Right ventricle myocardium superior (tissue), 1 donor: Measurements from ENCODE around the gene NOL11. TPM values are rescaled to one million over a fixed set of nuclear protein-coding genes. Genes with fewer than 3 reads are reported as not detected.
"Not testable (repeated sequence)": the region's sequence is repeated elsewhere in the genome, so short reads cannot be mapped to it uniquely, and the experiment has no call there.

ENCODE experiments used
- ATAC-seq: fragments of 200-7000 bp; cut with Tn5 transposase; one replicate; pipeline ENCODE4 v1.9.1; 2020; ENCODE audit warnings: mild to moderate bottlenecking; ENCODE audit not compliant: poor library complexity
- DNase-seq: peaks from one replicate; pipeline ENCODE4 v3.0.0-alpha.2; 2020
- intact Hi-C: fragments of 100-400 bp; cut with DNase I; formaldehyde crosslinking; loops from one replicate; pipeline ENCODE4 v1.11.2; 2022
- total RNA-seq: library from RNA; stranded (reverse); fragmentation: NEBNext Ultra II Directional; extraction: Animal tissue kit (Norgen Biotek cat#: 25700); gene quantifications from one replicate; pipeline ENCODE4 v1.2.1, GENCODE V29; 2021
- donor health status: DM: no; HTN: yes; CAD: no; lungs with severe emphysema.

NOL11 gene
- total RNA-seq, 1 donor from 2014 or later, result 22.6 TPM

DNA sequence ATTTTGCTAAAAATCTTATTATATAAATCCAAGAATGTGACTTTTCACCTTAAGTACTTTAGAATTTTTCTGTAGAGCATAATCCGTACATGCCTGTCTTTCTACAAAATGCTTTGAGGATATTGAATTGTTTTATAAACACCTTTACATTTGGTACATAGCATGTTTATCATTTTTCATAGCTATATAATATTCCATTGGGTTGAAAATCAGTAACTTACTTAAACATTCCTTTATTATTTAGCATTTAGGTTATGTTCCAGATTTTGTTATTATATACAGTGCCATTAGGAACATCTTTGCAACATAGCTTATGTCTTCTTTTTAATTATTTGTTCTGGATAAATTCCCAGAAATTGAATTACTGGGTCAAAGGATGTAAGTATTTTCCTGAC lies 17.0 kb upstream of the NOL11 start:
- intact Hi-C loops, result no loop called here
- DNase-seq (no peak), ATAC-seq (no peak)

DNA sequence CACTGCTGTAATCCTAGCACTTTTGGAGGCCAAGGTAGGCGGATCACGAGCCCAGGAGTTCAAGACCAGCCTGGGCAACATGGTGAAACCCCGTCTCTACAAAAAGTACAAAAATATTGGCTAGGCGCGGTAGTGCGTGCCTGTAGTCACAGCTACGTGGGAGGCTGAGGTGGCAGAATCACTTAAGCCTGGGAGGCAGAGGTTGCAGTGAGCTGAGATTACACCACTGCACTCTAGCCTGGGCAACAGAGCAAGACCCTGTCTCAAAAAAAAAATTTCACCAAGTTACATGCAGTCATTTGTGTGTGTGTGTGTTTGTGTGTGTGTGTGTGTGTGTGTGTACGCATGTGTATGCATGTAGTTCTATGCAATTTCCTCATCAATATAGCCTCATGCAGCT lies 14.9 kb upstream of the NOL11 start:
- ATAC-seq, DNase-seq, intact Hi-C loops: not testable (repeated sequence)

DNA sequence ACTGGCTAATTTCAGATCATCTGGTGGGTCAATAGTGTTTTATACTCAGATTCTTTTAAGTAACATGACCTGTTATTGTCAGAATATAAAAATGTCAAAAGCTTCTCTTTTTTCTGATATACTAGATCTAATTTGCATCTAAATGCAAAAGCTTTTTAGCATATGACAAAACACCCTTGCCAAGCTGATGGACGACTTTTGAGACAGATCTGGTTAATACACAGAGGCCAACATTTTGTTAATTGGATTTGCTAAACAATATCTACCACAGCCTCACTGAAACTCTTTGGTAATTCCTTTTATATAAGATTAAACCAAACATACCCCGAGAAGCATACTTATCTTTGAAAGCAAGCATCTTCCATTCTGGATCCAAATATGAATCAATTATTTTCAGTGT lies 10.3 kb upstream of the NOL11 start:
- intact Hi-C loops, result no loop called here
- no peak for ATAC-seq
- DNase-seq, result no peak

DNA sequence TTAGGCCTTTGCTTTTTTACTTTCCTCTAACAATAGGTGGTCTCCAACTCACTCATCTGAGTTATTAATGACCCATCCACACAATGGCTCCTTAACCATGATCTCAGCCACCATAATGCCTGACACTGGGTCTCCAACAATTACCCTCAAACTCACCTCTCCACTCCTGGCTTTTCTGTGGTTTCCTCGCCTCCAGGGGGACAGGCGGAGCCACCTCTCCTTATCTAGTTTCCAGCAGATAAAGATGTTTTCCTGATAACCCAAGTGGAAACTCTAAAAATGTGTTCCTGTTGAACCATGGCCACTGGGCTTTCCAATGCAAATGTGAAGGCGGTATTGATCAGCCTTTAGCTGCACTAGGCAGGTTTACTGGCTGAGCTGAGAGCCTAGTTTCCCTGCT lies 9.4 kb upstream of the NOL11 start:
- no peak for DNase-seq
- intact Hi-C loops, result no loop called here
- no peak for ATAC-seq

DNA sequence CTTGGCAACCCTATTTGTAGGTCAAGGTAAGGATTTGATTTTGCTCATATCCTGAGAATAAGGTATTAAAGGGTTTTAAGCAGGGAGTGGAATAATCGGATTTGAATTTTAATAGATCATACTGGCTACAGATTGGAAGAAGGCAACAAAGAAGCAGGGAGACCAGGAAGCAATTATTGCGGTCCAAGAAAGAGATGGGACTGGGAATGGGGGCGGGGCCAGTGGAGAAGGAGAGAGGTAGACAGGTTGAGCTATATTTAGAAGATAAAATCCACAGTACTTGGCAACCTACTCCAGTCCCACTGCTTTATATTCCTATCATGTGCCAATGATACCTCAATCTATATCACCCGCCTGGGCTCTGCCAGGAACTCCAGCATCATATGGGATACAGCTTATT lies 5.8 kb upstream of the NOL11 start:
- intact Hi-C loops, result loop anchor here (10.0 kb wide), 1 partner anchor 113 kb away; the partner anchor contains the start of gene BPTF

DNA sequence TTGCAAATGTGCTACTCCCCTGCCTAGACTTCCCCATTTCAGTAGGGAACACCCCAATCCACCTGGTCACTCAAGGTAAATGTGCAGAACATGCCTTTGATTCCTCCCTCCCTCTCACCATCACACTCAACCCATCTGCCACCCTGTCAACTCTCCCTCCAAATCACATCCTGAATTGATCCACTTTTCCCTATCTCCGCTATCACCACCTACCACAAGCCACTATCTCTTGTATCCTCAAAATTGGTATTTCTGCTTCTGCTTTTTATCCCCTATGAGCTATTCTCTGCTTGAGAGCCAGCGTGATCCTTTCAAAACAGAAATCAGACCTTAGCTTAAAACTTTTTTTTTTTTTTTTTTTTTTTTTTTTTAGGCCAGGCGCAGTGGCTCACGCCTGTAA lies 5.4 kb upstream of the NOL11 start:
- intact Hi-C loops, result loop anchor here (10.0 kb wide), 1 partner anchor 112 kb away; the partner anchor contains the start of gene BPTF
- DNase-seq, result no peak
- no peak for ATAC-seq

More for the DNA sequence above, 5.8 kb upstream of the NOL11 start:
- DNase-seq (no peak), ATAC-seq (no peak)

DNA sequence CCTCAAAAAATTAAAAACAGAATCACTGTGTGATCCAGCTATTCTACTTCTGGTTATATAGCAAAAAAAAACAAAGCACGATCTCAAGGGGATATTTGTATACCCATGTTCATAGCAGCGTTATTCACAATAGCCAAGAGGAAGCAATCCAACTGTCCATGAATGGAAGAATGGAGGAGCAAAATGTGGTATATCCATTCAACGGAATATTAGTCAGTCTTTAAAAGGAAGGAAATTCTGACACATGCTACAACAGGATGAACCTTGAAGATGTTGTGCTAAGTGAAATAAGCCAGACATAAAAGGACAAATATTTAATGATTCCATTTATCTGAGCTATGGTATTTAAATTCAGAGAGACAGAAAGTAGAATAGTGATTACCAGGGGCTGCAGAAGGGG lies 4.6 kb upstream of the NOL11 start:
- intact Hi-C loops, result loop anchor here (10.0 kb wide), 1 partner anchor 112 kb away; the partner anchor contains the start of gene BPTF
- no peak for DNase-seq
- ATAC-seq, result no peak

DNA sequence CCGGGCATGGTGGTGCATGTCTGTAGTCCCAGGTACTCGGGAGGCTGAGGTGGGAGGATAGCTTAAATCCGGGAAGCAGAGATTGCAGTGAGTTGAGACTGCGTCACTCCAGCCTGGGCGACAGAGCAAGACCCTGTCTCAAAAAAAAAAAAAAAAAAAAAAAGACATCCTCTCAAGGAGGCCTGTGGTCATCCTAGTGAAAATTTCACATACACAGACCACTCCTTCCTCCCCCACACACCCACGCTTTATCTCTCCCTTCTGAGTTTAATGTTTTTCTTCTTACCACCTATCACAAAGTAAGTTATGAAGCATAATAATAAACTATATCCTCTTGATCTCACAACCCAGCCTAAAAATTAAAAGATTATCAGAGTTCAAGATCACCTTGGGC lies 1.3 kb upstream of the NOL11 start:
- intact Hi-C loops, result loop anchor here (10.0 kb wide), 1 partner anchor 108 kb away; the partner anchor contains the start of gene BPTF
- no peak for DNase-seq
- no peak for ATAC-seq

DNA sequence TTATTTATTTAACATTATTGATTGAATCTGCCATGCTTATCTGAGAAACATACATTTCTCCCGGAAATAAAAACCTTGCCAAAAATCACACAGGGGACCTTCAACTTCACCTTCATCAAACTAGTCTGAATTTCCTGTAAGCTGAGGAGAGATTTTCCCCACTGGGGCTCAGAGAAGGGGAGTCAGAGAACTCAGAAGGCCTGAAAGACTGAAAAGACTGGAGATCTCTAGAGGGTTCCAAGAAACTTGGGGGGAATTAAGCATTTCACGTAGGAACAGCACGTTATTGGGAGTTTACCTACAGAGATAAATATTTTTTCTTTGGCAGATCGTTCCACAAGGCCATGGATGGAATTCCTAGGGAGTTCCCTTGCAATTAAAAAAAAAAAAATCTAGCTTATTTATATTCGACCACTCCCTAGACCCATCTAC lies 528 bp upstream of the NOL11 start:
- ATAC-seq (peak; percentile 2), DNase-seq (no peak)
- intact Hi-C loops, result loop anchor here (10.0 kb wide), 1 partner anchor 108 kb away; the partner anchor contains the start of gene BPTF

DNA sequence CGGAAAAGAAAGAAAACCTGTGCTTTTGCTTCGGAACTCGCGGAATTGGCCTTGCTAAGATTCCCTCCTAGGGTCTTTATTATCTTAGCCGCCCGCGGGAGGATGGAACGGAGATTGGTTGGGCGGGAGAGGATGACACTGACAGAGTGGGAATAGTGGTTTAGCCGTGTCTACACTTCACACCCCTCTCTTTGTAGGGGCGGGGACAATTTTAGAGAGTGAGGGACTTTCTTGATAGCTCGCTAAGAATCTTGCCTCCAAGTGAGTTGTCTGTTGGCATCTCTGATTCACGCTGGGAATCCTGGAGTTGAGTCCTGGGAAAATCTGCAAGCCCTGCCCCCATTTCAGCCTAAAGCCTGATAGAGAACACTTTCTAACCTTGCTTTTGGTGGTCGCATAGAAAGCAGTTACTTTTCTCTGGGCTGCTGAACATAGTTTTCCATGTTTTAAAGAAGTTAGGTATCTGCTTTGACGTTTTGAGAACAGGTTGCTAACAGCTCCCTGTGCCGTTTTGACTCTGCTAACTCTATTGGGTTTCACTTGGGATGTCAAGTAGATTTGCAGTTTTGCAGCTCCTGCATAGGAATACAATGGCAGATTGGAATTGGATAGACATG lies 697 bp downstream of the NOL11 start:
- intact Hi-C loops, result loop anchor here (10.0 kb wide), 1 partner anchor 106 kb away; the partner anchor contains the start of gene BPTF
- DNase-seq (no peak), ATAC-seq (peak; percentile 5)

DNA sequence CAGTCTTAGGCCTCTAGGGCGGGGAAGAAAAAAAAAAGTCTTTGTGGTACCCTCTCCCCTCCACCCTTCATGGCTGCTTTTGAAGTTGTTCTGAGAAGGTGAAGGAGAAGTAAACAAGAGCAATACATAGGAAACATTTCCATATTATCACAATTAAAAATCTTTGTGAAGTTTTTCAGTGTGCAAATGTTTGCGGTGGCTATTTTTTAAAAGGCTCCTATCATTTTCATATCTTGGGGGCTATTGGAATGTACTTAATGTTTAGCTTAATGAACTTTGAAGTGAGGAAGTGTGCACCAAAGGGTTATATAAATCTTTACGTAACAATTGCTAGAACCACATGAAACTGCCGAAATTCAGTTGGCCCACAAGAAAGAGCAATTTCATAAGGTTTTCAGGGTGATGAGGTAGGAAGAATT lies 7.6 kb downstream of the NOL11 start:
- intact Hi-C loops, result no loop called here
- no peak for DNase-seq
- ATAC-seq, result no peak

DNA sequence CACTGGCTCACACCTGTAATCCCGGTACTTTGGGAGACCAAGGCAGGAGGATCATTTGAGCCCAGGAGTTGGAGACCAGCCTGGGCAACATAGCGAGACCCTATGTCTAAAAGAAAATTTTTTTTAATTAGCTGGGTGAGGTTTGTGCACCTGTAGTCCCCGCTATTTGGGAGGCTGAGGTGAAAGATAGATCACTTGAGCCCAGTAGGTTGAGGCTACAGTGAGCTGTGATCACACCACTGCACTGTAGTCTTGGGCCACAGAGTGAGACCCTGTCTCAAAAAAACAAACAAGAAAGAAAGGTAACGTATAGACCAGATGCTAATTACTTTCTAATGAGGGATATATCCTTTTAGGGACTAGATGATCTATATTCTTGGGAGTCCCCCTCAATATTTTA lies 8.1 kb downstream of the NOL11 start:
- DNase-seq, result no peak
- intact Hi-C loops, result no loop called here
- no peak for ATAC-seq

DNA sequence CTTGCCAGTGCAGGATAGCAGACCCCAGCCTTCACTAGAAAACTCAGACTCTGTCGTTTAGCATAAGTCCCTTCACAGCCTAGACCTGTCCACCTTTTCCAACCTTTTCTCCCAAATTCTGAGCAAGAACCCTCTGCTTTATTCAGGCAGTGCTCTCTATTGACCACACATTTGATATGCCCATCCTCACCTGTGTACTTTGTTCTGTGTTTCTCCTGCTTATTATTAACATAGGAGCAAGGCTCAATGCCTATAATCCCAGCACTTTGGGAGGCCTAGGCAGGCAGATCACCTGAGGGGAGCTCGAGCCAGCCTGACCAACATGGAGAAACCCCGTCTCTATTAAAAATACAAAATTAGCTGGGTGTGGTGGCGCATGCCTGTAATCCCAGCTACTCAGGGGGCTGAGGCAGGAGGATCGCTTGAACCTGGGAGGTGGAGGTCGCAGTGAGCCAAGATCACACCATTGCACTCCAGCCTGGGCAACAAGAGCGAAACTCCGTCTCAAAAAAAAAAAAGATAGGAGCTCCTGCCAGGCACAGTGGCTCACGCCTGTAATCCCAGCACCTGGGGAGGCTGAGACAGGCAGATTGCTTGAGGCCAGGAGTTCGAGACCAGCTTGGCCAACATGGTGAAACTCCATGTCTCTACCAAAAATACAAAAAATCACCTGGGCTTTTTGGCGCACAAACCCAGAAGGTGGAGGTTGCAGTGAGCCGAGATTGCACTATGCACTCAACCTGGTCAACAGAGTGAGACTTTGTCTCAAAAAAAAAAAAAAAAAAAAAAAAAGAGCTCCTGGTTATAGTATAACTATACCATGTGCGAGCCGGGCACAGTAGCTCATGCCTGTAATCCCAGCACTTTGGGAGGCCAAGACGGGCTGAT lies 9.7 kb downstream of the NOL11 start:
- DNase-seq, ATAC-seq, intact Hi-C loops: not testable (repeated sequence)

DNA sequence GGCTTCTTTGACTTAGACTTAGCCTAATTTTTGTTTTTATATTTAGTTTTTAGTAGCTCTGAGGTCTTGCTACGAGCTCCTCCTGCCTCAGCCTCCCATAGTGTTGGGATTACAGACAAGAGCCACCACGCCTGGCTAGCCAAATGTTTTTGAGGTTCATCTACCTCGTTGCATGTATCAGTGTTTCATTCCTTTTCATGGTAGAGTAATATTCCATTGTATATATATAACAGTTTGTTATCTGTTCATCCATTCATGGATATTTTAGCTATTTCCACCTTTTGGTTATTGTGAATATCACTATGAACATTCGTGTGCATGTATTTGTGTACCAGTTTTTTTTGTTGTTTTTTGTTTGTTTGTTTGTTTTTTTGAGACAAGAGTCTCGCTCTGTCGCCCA lies 12.2 kb downstream of the NOL11 start:
- DNase-seq (no peak), ATAC-seq (no peak)
- intact Hi-C loops, result no loop called here

DNA sequence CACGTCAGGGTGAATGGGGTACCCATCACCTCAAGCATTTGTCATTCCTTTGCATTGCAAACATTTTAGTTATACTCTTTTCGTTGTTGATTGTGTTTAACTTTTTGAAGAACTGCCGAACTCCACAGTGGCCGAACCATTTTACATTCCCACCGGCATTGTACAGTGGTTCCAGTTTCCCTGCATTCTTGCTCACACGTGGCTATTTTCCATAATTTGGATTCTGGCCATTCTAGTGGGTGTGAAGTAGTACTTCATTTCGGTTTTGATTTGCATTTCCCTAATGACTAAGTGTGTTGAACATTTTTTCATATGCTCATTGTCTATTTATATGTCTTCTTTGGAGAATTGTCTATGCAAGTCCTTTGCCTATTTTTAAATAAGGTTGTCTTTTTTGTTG lies 13.0 kb downstream of the NOL11 start:
- intact Hi-C loops, result no loop called here
- ATAC-seq (no peak), DNase-seq (no peak)

DNA sequence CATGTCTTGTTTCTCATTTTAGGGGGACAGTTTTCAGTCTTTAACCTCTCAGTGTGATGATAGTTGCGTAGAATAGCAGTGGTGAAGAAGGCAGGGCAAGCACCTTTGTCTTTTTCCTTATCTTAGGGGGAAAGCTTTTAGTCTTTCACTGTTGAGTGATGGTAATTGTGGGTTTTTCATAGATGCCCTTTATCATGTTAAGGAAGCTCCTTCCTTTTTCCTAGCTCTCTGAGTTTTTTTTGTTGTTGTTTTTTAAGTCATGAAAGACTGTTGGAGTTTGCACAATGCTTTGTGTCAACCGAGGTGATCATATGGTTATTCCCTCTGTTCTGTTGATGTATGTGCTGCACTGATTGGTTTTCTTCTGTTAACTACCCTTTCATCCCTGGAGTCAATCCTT lies 15.7 kb downstream of the NOL11 start:
- ATAC-seq (no peak), DNase-seq (no peak)
- intact Hi-C loops, result no loop called here

DNA sequence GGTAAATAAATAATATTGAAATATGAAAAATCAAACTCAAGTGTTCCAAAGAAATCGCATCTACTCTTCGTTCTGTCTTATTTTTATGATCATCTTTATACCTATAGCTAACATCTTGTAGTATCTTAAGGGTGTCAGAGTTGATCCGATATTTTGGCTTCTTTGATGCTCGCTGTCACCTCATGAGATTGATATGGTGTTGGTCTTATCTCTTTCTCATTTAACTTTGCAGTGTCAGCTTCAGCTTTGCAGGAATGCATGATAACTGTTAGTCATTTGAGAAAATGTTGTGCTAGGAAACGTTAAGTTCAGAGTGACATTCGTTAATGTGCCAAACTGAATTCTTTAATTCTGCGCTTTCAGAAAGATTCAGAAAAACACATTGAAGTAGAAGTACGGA lies 19.4 kb downstream of the NOL11 start:
- intact Hi-C loops, result no loop called here
- ATAC-seq, result no peak
- DNase-seq, result no peak

DNA sequence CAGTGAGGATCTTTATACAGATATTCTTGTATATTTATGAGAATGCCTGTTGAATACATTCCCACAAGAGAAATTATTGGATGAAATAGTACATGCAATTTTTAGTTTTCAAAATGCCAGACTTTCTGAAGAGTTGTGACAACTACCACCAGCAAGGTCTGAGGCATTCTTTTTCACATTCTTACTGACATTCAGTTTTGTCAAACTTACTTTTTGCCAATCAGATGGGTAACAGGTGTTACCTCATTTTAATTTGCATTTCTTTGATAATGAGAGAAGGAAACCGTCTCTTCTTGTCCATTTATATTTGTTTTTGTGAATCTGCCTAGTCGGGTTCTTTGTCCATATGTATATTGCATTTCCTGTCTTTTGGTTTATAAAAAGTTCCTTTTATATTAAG lies 24.3 kb downstream of the NOL11 start:
- intact Hi-C loops, result no loop called here
- DNase-seq, result no peak
- ATAC-seq, result no peak

DNA sequence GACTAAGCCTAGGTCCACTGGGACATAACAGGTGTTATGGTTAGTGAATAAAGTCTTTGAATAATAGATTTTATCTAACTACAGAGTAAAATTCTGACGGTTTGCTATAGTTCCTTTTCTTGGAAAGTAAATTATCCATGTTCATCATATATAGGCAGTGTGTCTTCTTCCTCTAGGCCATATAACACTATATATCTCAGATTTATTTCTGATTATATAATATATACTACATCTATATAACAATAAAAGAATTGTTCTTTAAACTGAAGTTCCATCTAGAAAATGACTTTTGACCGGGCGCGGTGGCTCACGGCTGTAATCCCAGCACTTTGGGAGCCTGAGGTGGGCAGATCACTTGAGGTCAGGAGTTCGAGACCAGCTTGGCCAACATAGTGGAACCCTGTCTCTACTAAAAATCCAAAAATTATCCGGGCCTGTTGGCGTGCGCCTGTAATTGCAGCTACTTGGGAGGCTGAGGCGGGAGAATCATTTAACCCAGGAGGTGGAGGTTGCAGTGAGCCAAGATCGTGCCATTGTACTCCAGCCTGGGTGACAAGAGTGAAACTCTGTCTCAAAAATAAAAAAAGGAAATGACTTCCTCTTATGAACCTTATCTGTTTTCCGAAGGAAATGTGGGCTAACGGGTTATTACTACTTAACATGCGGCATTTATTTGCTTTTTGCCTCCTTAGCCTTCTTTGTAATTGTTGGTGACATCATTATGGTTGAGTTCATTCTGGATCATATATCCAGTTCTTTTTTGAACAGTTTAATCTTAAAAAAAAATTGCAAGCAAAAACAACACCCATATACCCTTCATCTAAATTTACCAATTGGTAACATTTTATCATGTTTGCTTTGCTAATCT lies 29.2 kb downstream of the NOL11 start:
- intact Hi-C loops, result no loop called here
- ATAC-seq (no peak), DNase-seq (no peak)
